Measurements from ENCODE around the gene GARIN5B. TPM values are rescaled to one million over a fixed set of nuclear protein-coding genes. Genes with fewer than 3 reads are reported as not detected.

The GARIN5B gene
- total RNA-seq, 1 experiment from 2014 or later, result 0.13 TPM

GRCh38 chr19:55373306-55373992 is 10.4 kb upstream of the GARIN5B start:
- Histone ChIP-seq H4K91ac (ENCODE audit: insufficient read length, low read depth, low read length) (no peak overlapping the region), H4K20me1 (ENCODE audit: control insufficient read depth, insufficient read depth, insufficient read length) (no peaks in the 10 kb centered on the region), H3T11ph (ENCODE audit: low read length) (no peak overlapping the region), H3K27ac (ENCODE audit: insufficient read length, low read depth, low read length) (no peak overlapping the region), H3K27me3 (ENCODE audit: insufficient read depth, low read length) (peaks cover 5% of the 10 kb centered on the region; the same call in 1 of the 2 replicates), H3K4me1 (ENCODE audit: insufficient read depth, low read length) (no peaks in the 10 kb centered on the region; the same call in 1 of the 2 replicates), H3K4ac (ENCODE audit: low read depth, low read length) (no peak overlapping the region), H2BK120ac (ENCODE audit: low read depth, low read length, poor library complexity, severe bottlenecking) (no peak overlapping the region), H3K79me2 (ENCODE audit: insufficient read depth, low read length) (no peaks in the 10 kb centered on the region), H4K8ac (replicated peaks; ENCODE audit: insufficient read length, low read depth, low read length) (no peak overlapping the region), H3K56ac (ENCODE audit: insufficient read length, low read depth, low read length) (no peak overlapping the region), H2BK5ac (ENCODE audit: insufficient read length, low read length) (no peak overlapping the region), H3K9me3 (ENCODE audit: control insufficient read depth, low read depth, low read length) (no peaks in the 10 kb centered on the region), H3K9ac (ENCODE audit: extremely low read depth, insufficient read length, low read length) (no peak overlapping the region), H3K18ac (ENCODE audit: insufficient read length, low read depth, low read length) (peak overlapping the region; percentile 22), H2BK12ac (ENCODE audit: insufficient read length, low read depth, low read length) (no peak overlapping the region), H3K4me2 (ENCODE audit: insufficient read depth, insufficient read length, low read length) (peak overlapping the region; percentile 33), H3K79me1 (ENCODE audit: insufficient read depth, low read depth, low read length, poor library complexity, severe bottlenecking) (no peaks in the 10 kb centered on the region), H2BK15ac (ENCODE audit: low read depth, low read length) (no peak overlapping the region), H4K5ac (ENCODE audit: insufficient read length, low read depth, low read length) (no peak overlapping the region), H2BK20ac (ENCODE audit: low read depth, low read length, poor library complexity, severe bottlenecking) (no peak overlapping the region), H2AK5ac (ENCODE audit: insufficient read length, low read length) (no peak overlapping the region), H3K23ac (ENCODE audit: insufficient read length, low read depth, low read length) (no peak overlapping the region), H3K14ac (ENCODE audit: insufficient read depth, low read length) (no peak overlapping the region), H3K23me2 (ENCODE audit: insufficient read length, low read depth, low read length, poor library complexity, severe bottlenecking) (peaks cover 17% of the 10 kb centered on the region), H2AFZ (ENCODE audit: low read length) (no peak overlapping the region)
- WGBS (ENCODE audit: extremely low coverage, insufficient read length, low lambda C conversion rate), result no CpG with 5 or more reads among the region's 9 CpGs
- TF ChIP-seq CTCF (conservative IDR thresholded peaks at IDR 0.05), result no peak
- peaks cover 0 to 5% of the 10 kb centered on the region in 2 experiments; a peak in 2 of 5 replicates for H3K9me3 Mint-ChIP-seq
- DNase-seq, result peak; percentile 53
- peaks cover 35 to 56% of the 10 kb centered on the region in 2 experiments for H3K4me1 Mint-ChIP-seq
- peaks cover 68% of the 10 kb centered on the region for H3K27me3 Mint-ChIP-seq (ENCODE audit: low read depth)
- H3K27ac Mint-ChIP-seq, result peak overlapping the region; percentile 17 to 55 (median 46); a peak in 3 of 7 replicates
- H3K4me3 Mint-ChIP-seq, result peak overlapping the region; percentile 4 to 51; a peak in 3 of 5 replicates
- H3K36me3 Mint-ChIP-seq (ENCODE audit: insufficient read depth in 1 of 3, low read depth in 3 of 3), result peaks cover 0 to 6% (median 0%) of the 10 kb centered on the region in 3 experiments; a peak in 1 of 7 replicates
